GM12878 (cell line): ENCODE data around the gene ARX. TPM values are rescaled to one million over a fixed set of nuclear protein-coding genes. Genes with fewer than 3 reads are reported as not detected.

Experiments
- ATAC-seq: fragments of 200-7000 bp; cut with Tn5 transposase; 3 replicates; pipeline ENCODE4 v1.9.1; 2020; ENCODE audit warnings: mild to moderate bottlenecking, moderate library complexity
- BruUV-seq: library from RNA; stranded (reverse); fragments of 400-500 nt; replicated peaks from 2 replicates; lab custom pipeline; 2021; lab: Mats Ljungman, UMichigan
- CTCF ChIA-PET: fragments of 300-600 bp; sonication (Branson Sonifier 250); formaldehyde crosslinking; extraction: SDS; loops from one replicate; lab custom pipeline; 2021; ENCODE audit warnings: inconsistent platforms; lab: Yijun Ruan, JAX
- POLR2A ChIA-PET: fragments of 350-600 bp; formaldehyde crosslinking; extraction: SDS; loops from one replicate; lab custom pipeline; 2021; ENCODE audit warnings: inconsistent platforms; lab: Charles Lee
- RAD21 ChIA-PET: fragments of 300-600 bp; sonication (Branson Sonifier 250); formaldehyde crosslinking; loops from one replicate; lab custom pipeline; 2023; ENCODE audit warnings: antibody characterized with exemption; ENCODE audit not compliant: unreplicated experiment; lab: Charles Lee
- SMC1A ChIA-PET: fragments of 300-600 bp; sonication (Branson Sonifier 250); formaldehyde crosslinking; loops from one replicate; lab custom pipeline; 2023; ENCODE audit not compliant: unreplicated experiment, uncharacterized antibody; lab: Charles Lee
- DNase-seq: peaks from one replicate; pipeline ENCODE4 v3.0.0-alpha.2; 2011; ENCODE audit warnings: low read depth, low spot score
- FAIRE-seq: peaks from 3 replicates; lab custom pipeline; 2011; peaks lifted over from hg19 to GRCh38; lab: Jason Lieb, UNC
- H2AFZ ChIP-seq: 2 replicates; pipeline ENCODE4 v1.6.0; 2011; ENCODE audit warnings: low read depth, low read length, control low read depth; ENCODE audit not compliant: control insufficient read depth
- H3K27ac ChIP-seq: 2 replicates; pipeline ENCODE4 v1.5.1; 2011; ENCODE audit warnings: control low read depth; ENCODE audit not compliant: control insufficient read depth, insufficient read depth
- H3K27me3 ChIP-seq, 2 experiments: replicated peaks in 1 of 2; 2 replicates each; pipeline versions ENCODE4 v1.6.0 to v1.6.1; 2011; ENCODE audit warnings: low read length in 1 of 2; ENCODE audit not compliant: control insufficient read depth in 2 of 2, insufficient read depth in 2 of 2
- H3K36me3 ChIP-seq, 2 experiments: 2 replicates each; pipeline ENCODE4 v1.5.1; 2011; ENCODE audit warnings: low read length in 1 of 2; ENCODE audit not compliant: control insufficient read depth in 2 of 2, insufficient read depth in 2 of 2
- H3K4me1 ChIP-seq: 2 replicates; pipeline ENCODE4 v1.6.1; 2011; ENCODE audit warnings: mild to moderate bottlenecking, low read length, moderate library complexity, mixed read lengths; ENCODE audit not compliant: control insufficient read depth, insufficient read depth
- H3K4me2 ChIP-seq: 2 replicates; pipeline ENCODE4 v1.6.0; 2011; ENCODE audit warnings: control low read depth; ENCODE audit not compliant: control insufficient read depth, insufficient read depth
- H3K4me3 ChIP-seq: fragments of 200-600 bp; sonication (generic); 2 replicates; pipeline ENCODE4 v1.5.1; 2016
- H3K79me2 ChIP-seq: 2 replicates; pipeline ENCODE4 v1.6.0; 2011; ENCODE audit warnings: low read length; ENCODE audit not compliant: control insufficient read depth, insufficient read depth
- H3K9ac ChIP-seq: 2 replicates; pipeline ENCODE4 v1.8.0; 2011; ENCODE audit warnings: low read length, control low read depth, mixed read lengths; ENCODE audit not compliant: control insufficient read depth, insufficient read depth
- H3K9me3 ChIP-seq: replicated peaks from 3 replicates; pipeline ENCODE4 v1.5.1; 2011; ENCODE audit warnings: mild to moderate bottlenecking, low read length; ENCODE audit not compliant: control insufficient read depth, insufficient read depth
- H4K20me1 ChIP-seq: 2 replicates; pipeline ENCODE4 v1.6.0; 2011; ENCODE audit not compliant: control insufficient read depth, insufficient read depth
- ASH2L ChIP-seq: fragments of 300-600, 200-600 bp; sonication (generic); IDR thresholded peaks from 2 replicates; pipeline ENCODE4 v1.6.1; 2017; ENCODE audit warnings: low read depth, mild to moderate bottlenecking, borderline replicate concordance
- ATF7 ChIP-seq: fragments of 450-650 bp; IDR thresholded peaks from 2 replicates; pipeline ENCODE4 v1.6.1; 2016; ENCODE audit warnings: low read depth, mild to moderate bottlenecking
- CBX5 ChIP-seq: sonication (generic); IDR thresholded peaks from 2 replicates; pipeline ENCODE4 v1.6.1; 2016; ENCODE audit warnings: low read depth, moderate library complexity, mild to moderate bottlenecking, inconsistent platforms
- CHD2 ChIP-seq: IDR thresholded peaks from 2 replicates; pipeline ENCODE4 v1.6.1; 2011; ENCODE audit warnings: low read depth, low read length, improper control_type of control experiment, borderline replicate concordance
- CREM ChIP-seq: IDR thresholded peaks from 2 replicates; pipeline ENCODE4 v1.6.1; 2014; ENCODE audit warnings: antibody characterized with exemption, low read depth
- NFYB ChIP-seq: IDR thresholded peaks from 2 replicates; pipeline ENCODE4 v1.6.1; 2011; ENCODE audit warnings: low read depth, mild to moderate bottlenecking, low read length, improper control_type of control experiment, moderate library complexity; ENCODE audit not compliant: insufficient read depth
- NR2F1 ChIP-seq: fragments of 450-650 bp; conservative IDR thresholded peaks from 2 replicates; pipeline ENCODE4 v1.6.1; 2017; ENCODE audit warnings: mild to moderate bottlenecking
- POLR2A ChIP-seq: IDR thresholded peaks from 2 replicates; pipeline ENCODE4 v1.6.1; 2011; ENCODE audit warnings: low read depth, mild to moderate bottlenecking, low read length
- RBBP5 ChIP-seq: fragments of 200-600 bp; sonication (generic); conservative IDR thresholded peaks from 2 replicates; pipeline ENCODE4 v1.6.1; 2016
- SMAD5 ChIP-seq: IDR thresholded peaks from 2 replicates; pipeline ENCODE4 v1.6.1; 2016; ENCODE audit warnings: antibody characterized with exemption, low read depth
- SPI1 ChIP-seq: IDR thresholded peaks from 2 replicates; pipeline ENCODE4 v1.6.1; 2011; ENCODE audit warnings: low read depth, mild to moderate bottlenecking, low read length, moderate library complexity, borderline replicate concordance; ENCODE audit not compliant: insufficient read depth
- SUZ12 ChIP-seq: fragments of 200-600 bp; sonication (generic); IDR thresholded peaks from one replicate; pipeline ENCODE4 v1.6.1; 2018; ENCODE audit warnings: antibody characterized with exemption, mild to moderate bottlenecking; ENCODE audit not compliant: unreplicated experiment
- ZNF384 ChIP-seq: IDR thresholded peaks from 2 replicates; pipeline ENCODE4 v1.6.1; 2012; ENCODE audit warnings: low read depth, mild to moderate bottlenecking, low read length, improper control_type of control experiment, borderline replicate concordance
- WGBS: methylation state at CpG from one replicate; pipeline ENCODE4 v1.1.6; 2016; ENCODE audit warnings: low lambda C conversion rate; ENCODE audit not compliant: insufficient replicate concordance, insufficient coverage; ENCODE audit errors: missing lambda C conversion rate; 5-methylcytosine and 5-hydroxymethylcytosine counted together
- in situ Hi-C: fragments of 300-500 bp; cut with MboI; formaldehyde crosslinking; loops from 9 replicates; pipeline ENCODE4 v1.14.3; 2018; ENCODE audit warnings: mixed read lengths
- intact Hi-C: fragments of 100-400 bp; cut with micrococcal nuclease; formaldehyde crosslinking; loops from one replicate; pipeline ENCODE4 v1.14.2; 2022; ENCODE audit not compliant: unreplicated experiment
- polyA plus RNA-seq, 11 experiments: library from polyadenylated mRNA; depleted of rRNA in 4 of 11; unstranded in 6 of 11; stranded (reverse) in 5 of 11; fragments of >200 nt; fragmentation: Nextera tagmentation in 4 of 11; fragmentation: Illumina TruSeq in 1 of 11; extraction: Ambion mirVana in 4 of 11; extraction: Trizol in 1 of 11; gene quantifications; 1 replicate in 1 of 11; 2 replicates in 10 of 11; pipeline versions ENCODE4 v1.2.1 to v1.2.3, GENCODE V29; 2011 to 2016; ENCODE audit warnings: inconsistent platforms in 2 of 11, missing spikeins in 2 of 11, low read depth in 1 of 11
- total RNA-seq, 4 experiments: library from RNA; depleted of rRNA in 3 of 4; stranded (reverse); fragments of >200 nt in 3 of 4; fragmentation: Illumina TruSeq in 1 of 4; extraction: Trizol in 1 of 4; gene quantifications; 2 replicates each; pipeline versions ENCODE4 v1.2.1 to v1.2.3, GENCODE V29; 2013 to 2021
- TF ChIP-seq, protein P1 (sequence below): fragments of 450-650 bp; IDR thresholded peaks from 2 replicates; pipeline ENCODE4 v1.6.1; 2017; ENCODE audit warnings: antibody characterized with exemption, mild to moderate bottlenecking, moderate library complexity
- TF ChIP-seq, protein P2 (sequence below): fragments of 450-650 bp; formaldehyde crosslinking; IDR thresholded peaks from 2 replicates; pipeline ENCODE4 v1.4.0; 2020; ENCODE audit warnings: mild to moderate bottlenecking, moderate library complexity
- TF ChIP-seq, protein P3 (sequence below): IDR thresholded peaks from 2 replicates; pipeline ENCODE4 v1.6.1; 2011; ENCODE audit warnings: borderline replicate concordance, low read depth, mild to moderate bottlenecking, moderate library complexity, mixed read lengths, low read length; ENCODE audit not compliant: insufficient read depth; ENCODE audit errors: extremely low read length

The ARX gene
- total and polyA plus RNA-seq, 10 of the 15 experiments (the other 5 are each of a cell fraction or from before 2014, with no cell fraction given) = 0.03 TPM; not detected in 9

DNA sequence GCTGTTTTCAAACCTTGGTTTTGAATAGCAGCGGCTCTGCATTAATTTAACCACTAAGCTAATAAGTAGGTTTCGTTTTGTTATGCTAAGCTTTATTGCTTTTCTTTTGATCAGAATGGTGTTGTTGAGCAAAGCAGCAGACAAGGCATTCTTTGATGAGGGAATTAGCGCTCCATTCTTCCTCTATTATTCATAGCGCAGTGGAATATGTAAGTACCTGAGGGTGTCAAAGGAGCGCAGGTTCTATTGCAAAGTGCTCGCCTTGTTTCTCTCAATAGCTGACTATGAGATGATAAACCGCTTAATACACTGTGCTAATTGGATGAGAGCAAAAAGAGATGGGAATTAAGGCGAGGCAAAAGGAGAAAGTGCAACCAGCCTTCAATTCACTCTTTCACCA lies 16.3 kb downstream of the ARX start (continued):
- TF ChIP-seq, protein P1, sequence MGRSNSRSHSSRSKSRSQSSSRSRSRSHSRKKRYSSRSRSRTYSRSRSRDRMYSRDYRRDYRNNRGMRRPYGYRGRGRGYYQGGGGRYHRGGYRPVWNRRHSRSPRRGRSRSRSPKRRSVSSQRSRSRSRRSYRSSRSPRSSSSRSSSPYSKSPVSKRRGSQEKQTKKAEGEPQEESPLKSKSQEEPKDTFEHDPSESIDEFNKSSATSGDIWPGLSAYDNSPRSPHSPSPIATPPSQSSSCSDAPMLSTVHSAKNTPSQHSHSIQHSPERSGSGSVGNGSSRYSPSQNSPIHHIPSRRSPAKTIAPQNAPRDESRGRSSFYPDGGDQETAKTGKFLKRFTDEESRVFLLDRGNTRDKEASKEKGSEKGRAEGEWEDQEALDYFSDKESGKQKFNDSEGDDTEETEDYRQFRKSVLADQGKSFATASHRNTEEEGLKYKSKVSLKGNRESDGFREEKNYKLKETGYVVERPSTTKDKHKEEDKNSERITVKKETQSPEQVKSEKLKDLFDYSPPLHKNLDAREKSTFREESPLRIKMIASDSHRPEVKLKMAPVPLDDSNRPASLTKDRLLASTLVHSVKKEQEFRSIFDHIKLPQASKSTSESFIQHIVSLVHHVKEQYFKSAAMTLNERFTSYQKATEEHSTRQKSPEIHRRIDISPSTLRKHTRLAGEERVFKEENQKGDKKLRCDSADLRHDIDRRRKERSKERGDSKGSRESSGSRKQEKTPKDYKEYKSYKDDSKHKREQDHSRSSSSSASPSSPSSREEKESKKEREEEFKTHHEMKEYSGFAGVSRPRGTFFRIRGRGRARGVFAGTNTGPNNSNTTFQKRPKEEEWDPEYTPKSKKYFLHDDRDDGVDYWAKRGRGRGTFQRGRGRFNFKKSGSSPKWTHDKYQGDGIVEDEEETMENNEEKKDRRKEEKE = no peak
- TF ChIP-seq, all 136 proteins: peak for 0

DNA sequence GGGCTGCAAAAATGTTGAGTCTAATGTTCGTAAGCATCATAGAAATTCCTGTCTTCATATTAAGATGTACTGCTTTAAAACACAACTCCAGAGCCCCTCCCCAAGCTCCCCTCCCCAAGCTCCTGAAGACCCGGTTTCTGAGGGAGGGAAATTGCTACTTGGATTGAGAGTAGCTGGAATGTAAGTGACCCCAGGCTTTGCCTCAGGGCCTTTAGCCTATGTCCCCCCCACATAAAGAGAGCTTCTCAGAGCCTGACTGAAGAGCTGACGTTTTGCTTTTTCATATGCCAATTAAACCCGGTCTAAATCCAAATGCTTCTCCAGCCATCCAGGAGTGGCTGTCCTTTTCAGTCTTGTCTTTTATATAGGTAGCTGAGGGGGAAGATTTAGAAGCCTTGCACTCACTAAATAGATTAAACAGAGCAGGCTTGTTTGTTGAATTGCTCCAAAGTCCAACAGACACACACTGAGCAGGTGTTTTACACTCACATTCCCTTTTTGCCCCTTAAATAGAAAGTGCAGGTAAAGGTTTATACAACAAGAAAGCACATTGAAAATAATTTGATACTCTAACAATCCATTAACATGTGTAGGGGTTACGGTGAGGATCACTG lies 19.6 kb downstream of the ARX start:
- Histone ChIP-seq H3K4me2 (no peak overlapping the region), H3K79me2 (no peaks in the 10 kb centered on the region), H3K9ac (no peak overlapping the region), H3K27ac (no peak overlapping the region), H3K4me1 (no peaks in the 10 kb centered on the region), H3K36me3 (no peaks in the 10 kb centered on the region), H3K9me3 (no peaks in the 10 kb centered on the region), H3K4me3 (no peak overlapping the region), H2AFZ (no peak overlapping the region)
- RAD21 ChIA-PET = no interaction called here
- ATAC-seq = no peak
- FAIRE-seq = no peak
- CTCF ChIA-PET = interaction anchor here (1.0 kb wide), 1 partner anchor 83 kb away, joined by 3 read pairs; no protein-coding TSS in a partner anchor
- no peak for DNase-seq
- POLR2A ChIA-PET = no interaction called here
- SMC1A ChIA-PET = interaction anchor here (1.0 kb wide), 1 partner anchor 13 kb away, joined by 3 read pairs; no protein-coding TSS in a partner anchor
- BruUV-seq = no TSS peak
- in situ Hi-C loops = no loop called here
- intact Hi-C loops = no loop called here
- WGBS = 61% methylated on average over 5 of the region's 5 CpGs
- no peak for TF ChIP-seq CBX5
- TF ChIP-seq NR2F1 = no peak
- TF ChIP-seq SMAD5 = no peak
- TF ChIP-seq ZNF384 = no peak
- no peak for TF ChIP-seq SPI1
- no peak for TF ChIP-seq NFYB
- TF ChIP-seq ATF7 = no peak
- no peak for TF ChIP-seq CREM
- no peak for TF ChIP-seq ASH2L
- TF ChIP-seq POLR2A = no peak
- no peak for TF ChIP-seq RBBP5
- no peak for TF ChIP-seq CHD2
- TF ChIP-seq SUZ12 = no peak
- TF ChIP-seq, protein P2, sequence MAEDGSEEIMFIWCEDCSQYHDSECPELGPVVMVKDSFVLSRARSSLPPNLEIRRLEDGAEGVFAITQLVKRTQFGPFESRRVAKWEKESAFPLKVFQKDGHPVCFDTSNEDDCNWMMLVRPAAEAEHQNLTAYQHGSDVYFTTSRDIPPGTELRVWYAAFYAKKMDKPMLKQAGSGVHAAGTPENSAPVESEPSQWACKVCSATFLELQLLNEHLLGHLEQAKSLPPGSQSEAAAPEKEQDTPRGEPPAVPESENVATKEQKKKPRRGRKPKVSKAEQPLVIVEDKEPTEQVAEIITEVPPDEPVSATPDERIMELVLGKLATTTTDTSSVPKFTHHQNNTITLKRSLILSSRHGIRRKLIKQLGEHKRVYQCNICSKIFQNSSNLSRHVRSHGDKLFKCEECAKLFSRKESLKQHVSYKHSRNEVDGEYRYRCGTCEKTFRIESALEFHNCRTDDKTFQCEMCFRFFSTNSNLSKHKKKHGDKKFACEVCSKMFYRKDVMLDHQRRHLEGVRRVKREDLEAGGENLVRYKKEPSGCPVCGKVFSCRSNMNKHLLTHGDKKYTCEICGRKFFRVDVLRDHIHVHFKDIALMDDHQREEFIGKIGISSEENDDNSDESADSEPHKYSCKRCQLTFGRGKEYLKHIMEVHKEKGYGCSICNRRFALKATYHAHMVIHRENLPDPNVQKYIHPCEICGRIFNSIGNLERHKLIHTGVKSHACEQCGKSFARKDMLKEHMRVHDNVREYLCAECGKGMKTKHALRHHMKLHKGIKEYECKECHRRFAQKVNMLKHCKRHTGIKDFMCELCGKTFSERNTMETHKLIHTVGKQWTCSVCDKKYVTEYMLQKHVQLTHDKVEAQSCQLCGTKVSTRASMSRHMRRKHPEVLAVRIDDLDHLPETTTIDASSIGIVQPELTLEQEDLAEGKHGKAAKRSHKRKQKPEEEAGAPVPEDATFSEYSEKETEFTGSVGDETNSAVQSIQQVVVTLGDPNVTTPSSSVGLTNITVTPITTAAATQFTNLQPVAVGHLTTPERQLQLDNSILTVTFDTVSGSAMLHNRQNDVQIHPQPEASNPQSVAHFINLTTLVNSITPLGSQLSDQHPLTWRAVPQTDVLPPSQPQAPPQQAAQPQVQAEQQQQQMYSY (CRISPR knock-in tag) = no peak
- TF ChIP-seq, protein P3, sequence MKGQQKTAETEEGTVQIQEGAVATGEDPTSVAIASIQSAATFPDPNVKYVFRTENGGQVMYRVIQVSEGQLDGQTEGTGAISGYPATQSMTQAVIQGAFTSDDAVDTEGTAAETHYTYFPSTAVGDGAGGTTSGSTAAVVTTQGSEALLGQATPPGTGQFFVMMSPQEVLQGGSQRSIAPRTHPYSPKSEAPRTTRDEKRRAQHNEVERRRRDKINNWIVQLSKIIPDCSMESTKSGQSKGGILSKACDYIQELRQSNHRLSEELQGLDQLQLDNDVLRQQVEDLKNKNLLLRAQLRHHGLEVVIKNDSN = no peak
- TF ChIP-seq, all 136 proteins: peak for 0
- Histone ChIP-seq H4K20me1 (no peaks in the 10 kb centered on the region), H3K27me3 (no peaks in the 10 kb centered on the region)
